Fibroblast of villous mesenchyme (primary cell): Measurements from ENCODE around the gene PAPLN. TPM values are rescaled to one million over a fixed set of nuclear protein-coding genes. Genes with fewer than 3 reads are reported as not detected.

ENCODE experiments used
- DNase-seq: peaks from one replicate; pipeline ENCODE4 v3.0.0-alpha.2; 2010; ENCODE audit warnings: low read depth
- H3K4me3 ChIP-seq: 2 replicates; pipeline ENCODE4 v1.5.1; 2011; ENCODE audit warnings: low read depth, mild to moderate bottlenecking, low read length
- CTCF ChIP-seq: IDR thresholded peaks from 2 replicates; pipeline ENCODE4 v1.5.1; 2012; ENCODE audit warnings: low read depth, mild to moderate bottlenecking, low read length; ENCODE audit not compliant: insufficient read depth
- total RNA-seq: library from RNA; depleted of rRNA; stranded (reverse); fragments of >200 nt; gene quantifications from 2 replicates; pipeline ENCODE4 v1.2.3, GENCODE V29; 2012

Gene PAPLN
- total RNA-seq, 1 donor, result 4.3 TPM

GRCh38 chr14:73217411-73217810, 19.9 kb upstream of the PAPLN start:
- no peak for DNase-seq
- no peak overlapping the region for H3K4me3 ChIP-seq
- TF ChIP-seq CTCF, result no peak

- DNase-seq, result no peak
- TF ChIP-seq CTCF, result no peak
These were observed 17.2 kb upstream of the PAPLN start for GRCh38 chr14:73220061-73220460.

GRCh38 chr14:73220634-73221033, 16.7 kb upstream of the PAPLN start:
- DNase-seq, result no peak
- H3K4me3 ChIP-seq, result no peak overlapping the region
- TF ChIP-seq CTCF, result no peak

More at GRCh38 chr14:73220061-73220460, 17.2 kb upstream of the PAPLN start:
- H3K4me3 ChIP-seq, result no peak overlapping the region

- H3K4me3 ChIP-seq, result no peak overlapping the region
- DNase-seq, result peak; percentile 68
- no peak for TF ChIP-seq CTCF
These were observed 15.4 kb upstream of the PAPLN start for GRCh38 chr14:73221945-73222344.

GRCh38 chr14:73223049-73223448, 14.3 kb upstream of the PAPLN start:
- no peak overlapping the region for H3K4me3 ChIP-seq
- TF ChIP-seq CTCF, result no peak
- DNase-seq, result peak; percentile 86

GRCh38 chr14:73225496-73225895, 11.8 kb upstream of the PAPLN start:
- DNase-seq, result no peak
- no peak for TF ChIP-seq CTCF
- H3K4me3 ChIP-seq, result no peak overlapping the region
